GM21381 (cell line): ENCODE results near the gene IL3.
"Not testable (repeated sequence)": the region's sequence is repeated elsewhere in the genome, so short reads cannot be mapped to it uniquely, and the experiment has no call there.

Source experiments
- ATAC-seq: cut with Tn5 transposase; IDR thresholded peaks from one replicate; pipeline ENCODE4 v1.9.1; 2021; ENCODE audit warnings: mild to moderate bottlenecking, moderate library complexity; ENCODE audit not compliant: unreplicated experiment

Gene IL3

DNA sequence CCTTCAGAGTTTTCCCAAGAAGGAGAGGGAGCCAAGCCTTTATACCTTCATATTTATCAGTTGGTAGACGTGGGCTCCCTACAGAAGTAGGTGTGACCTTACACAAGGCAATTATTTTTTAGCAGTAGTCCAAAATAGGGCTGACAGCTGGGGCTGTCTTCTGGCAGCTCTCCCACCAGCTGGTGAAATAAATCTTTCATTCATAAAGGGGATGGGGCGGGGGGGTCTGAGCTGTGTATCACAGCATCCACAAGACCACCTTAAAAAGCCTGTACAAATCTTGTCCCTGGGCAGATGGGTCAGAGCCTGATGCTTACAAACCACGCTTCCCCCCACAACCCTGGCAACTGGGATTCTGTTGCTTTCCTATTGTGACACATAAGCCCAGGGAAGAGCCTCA lies 32.8 kb downstream of the IL3 start:
- ATAC-seq = no peak

DNA sequence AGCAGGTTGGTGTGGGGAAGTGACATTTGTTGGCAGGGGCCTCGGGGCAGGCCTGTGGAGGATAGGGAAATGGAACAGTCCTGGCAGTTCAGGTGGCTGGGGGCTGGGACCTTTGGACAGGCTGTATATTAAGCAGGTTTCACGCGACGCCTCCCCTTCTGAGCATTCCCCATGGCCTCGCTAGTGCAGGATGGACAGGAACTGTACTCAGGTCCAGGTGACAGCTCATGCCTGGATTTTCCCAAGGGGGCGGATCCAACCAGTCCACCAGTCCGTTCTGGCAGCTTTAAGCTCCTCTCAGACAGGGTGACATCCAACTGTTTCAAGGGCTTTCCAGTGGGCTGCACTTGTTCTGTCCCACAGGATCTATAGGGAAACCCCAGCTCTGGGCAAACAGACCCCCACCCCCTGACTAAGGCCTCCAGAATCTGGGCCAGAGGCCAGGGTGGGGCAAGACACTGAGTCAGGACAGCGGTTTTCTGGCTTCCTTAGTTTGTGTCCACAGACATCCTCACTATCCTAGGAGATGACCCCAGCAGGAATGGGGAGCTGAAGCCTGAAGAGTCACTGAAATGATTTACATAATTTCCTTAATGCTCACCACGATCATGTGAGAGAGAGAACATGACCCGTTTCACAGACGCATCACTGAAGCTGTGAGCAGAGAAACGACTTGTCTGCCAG lies 34.1 kb downstream of the IL3 start:
- no peak for ATAC-seq

- no peak for ATAC-seq
Measured at GRCh38 chr5:132095077-132095410, 34.6 kb downstream of the IL3 start.

GRCh38 chr5:132095424-132095972 lies 35.0 kb downstream of the IL3 start:
- ATAC-seq = no peak

DNA sequence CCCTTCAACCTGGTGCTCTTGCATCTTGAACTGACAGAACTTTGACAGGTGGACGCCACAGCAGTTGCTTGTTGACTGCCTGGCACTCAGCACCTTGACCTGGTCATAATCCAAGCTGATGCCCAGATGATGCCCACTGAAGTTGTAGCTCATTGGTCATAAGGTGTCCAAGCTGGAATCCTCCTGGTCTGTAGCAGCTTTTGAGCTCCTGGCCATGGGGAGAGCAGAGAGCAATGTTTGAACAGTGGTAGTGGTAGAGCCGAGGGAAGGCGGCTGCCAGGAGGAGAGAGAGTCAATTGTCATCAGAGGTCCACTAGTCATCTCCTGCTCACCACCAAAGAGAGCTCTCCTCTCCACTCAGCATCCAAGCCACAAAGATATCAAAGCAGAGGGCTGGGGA lies 36.4 kb downstream of the IL3 start:
- ATAC-seq = no peak

GRCh38 chr5:132098151-132098594 lies 37.7 kb downstream of the IL3 start:
- ATAC-seq = no peak

- ATAC-seq = no peak
Measured at GRCh38 chr5:132098621-132099020, 38.2 kb downstream of the IL3 start.

- ATAC-seq = peak; percentile 46
Measured at GRCh38 chr5:132099076-132099748, 38.8 kb downstream of the IL3 start.

GRCh38 chr5:132099905-132100304 lies 39.5 kb downstream of the IL3 start:
- ATAC-seq = no peak

- peak; percentile 32 for ATAC-seq
Measured at GRCh38 chr5:132100672-132101261, 40.3 kb downstream of the IL3 start.

DNA sequence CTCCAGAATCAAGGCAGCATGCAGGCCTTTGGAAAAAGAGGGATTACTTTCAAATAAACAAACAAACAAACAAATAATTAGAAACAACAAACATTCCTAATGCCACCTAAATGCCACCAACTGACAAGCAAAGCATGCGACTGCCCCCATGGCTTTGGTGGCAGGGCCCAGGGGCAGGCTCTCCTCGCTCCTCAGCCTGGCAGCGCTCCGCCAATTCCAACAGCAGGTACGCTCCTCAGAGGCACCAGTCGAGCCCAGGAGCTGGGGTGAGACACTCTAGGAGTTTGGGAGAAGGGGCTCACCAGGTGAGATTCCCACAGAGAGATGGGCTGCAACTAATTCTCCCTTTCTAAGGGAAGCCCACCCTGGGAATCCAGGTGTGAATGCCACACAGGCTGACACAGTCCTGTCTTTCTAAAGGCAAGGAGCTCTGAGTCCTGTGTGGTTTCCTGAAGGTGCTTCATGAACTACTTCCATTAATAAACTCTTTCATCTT lies 41.0 kb downstream of the IL3 start:
- ATAC-seq = no peak

- no peak for ATAC-seq
Measured at GRCh38 chr5:132102101-132102701, 41.7 kb downstream of the IL3 start.

DNA sequence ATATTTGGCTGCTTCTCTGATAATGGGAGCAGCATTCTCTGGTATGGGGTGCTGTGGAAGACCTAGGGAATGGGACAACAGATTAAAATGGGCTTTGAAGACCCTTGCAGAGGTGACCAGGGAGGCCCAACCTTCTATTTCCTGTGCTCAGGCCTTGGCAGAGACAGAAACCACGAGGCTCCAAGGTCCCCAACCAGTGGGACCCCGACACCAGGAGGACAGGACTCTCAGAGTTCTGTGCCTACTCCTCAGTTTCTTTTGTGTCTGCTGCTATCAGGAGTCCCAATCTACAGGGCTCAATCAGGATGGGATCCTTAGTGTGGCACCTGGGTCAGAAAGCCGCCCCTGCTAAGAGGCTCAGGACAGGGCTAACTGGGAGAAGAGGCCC lies 42.5 kb downstream of the IL3 start:
- no peak for ATAC-seq

DNA sequence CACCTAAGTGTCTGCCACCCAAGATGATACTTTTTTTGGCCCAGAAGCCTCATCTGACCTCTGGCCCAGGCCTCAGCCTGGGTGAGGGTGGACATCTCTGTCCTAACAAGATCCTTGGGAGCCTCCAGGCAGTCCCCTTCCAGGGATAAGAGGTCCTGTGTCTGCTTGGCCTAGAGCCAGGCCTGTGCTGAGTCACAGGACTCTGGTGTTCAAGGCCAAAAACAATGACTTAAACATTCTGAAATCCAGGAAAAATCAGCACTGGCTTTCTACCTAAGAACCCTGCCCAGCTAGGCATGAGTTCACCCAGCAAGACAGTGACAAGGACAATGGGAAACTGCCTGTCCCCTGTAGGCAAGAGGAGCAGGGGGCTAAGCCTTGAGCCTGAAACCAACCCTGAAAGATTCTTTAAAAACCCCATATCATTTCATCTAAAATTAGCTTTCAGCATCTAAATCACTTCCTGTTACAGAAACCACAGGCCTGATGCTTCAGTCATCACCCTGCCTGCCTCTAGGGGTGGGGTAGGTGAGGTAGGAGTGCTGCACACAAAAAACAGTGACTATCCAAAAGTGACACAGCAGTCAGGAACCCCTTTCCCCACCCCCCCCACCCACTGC lies 43.0 kb downstream of the IL3 start:
- peak; percentile 63 for ATAC-seq

DNA sequence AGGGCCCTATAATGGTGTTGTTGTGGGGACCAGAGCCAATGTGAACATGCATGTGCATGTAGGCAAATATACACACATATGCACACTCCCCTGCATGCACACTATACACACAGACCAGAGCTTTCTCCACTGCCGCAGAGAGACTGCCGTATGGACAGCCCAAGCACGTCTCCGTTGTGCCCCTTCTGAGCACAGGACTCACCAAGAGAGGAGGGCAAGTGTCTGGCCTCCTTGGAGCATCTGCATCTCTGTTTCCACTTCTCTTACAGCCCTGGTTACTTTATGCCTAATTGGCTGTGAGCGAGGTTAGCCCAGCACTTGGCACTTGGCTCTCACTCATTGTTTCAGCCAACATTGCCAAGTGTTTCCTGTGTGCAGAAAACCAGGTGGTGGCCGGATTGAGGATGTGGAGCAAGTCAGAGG lies 43.5 kb downstream of the IL3 start:
- peak; percentile 17 for ATAC-seq

DNA sequence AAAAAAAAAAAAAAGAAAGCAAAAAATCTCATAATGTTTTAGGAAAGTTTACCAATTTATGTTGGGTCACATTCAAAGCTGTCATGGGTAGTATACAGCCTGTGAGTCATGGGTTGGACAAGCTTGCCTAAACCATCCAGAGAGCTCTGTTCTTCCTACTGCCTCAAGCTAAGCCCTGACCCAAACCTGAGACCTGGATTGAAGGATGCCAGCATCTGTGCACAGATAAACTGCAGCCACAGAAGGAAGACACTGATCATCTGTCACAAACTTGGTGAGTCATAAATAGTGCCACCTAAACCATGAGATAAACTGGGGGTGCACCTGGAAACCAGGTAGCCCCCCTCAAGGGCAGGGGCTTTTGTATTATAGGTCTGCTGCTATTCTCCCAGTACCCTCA lies 44.1 kb downstream of the IL3 start:
- no peak for ATAC-seq

GRCh38 chr5:132105688-132106087 lies 45.2 kb downstream of the IL3 start:
- no peak for ATAC-seq

DNA sequence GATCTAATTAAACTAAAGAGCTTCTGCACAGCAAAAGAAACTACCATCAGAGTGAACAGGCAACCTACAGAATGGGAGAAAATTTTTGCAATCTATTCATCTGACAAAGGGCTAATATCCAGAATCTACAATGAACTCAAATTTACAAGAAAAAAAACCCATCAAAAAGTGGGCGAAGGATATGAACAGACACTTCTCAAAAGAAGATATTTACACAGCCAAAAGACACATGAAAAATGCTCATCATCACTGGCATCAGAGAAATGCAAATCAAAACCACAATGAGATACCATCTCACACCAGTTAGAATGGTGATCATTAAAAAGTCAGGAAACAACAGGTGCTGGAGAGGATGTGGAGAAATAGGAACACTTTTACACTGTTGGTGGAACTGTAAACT lies 48.0 kb downstream of the IL3 start:
- ATAC-seq = not testable (repeated sequence)

GRCh38 chr5:132108957-132109356 lies 48.5 kb downstream of the IL3 start:
- not testable (repeated sequence) for ATAC-seq

GRCh38 chr5:132109494-132110053 lies 49.1 kb downstream of the IL3 start:
- ATAC-seq = no peak

DNA sequence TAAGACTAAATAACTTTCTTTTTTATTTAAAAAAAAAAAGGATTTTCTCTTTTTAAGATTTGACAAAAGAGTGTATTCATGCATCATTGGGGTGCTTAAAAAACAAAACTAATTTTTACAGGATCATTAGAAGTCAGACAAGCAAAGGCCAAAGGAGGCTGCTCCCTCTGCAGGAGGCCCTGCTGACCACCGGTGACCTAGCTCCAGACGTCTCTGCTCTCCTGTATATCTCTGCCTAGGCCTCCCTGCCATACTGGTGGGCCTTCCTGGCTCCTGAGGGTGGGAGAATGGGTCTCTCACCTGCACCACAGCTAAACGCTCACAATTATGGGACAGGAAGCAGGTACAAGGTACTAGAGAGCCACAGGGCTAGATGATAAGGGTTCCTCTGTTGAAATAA lies 49.7 kb downstream of the IL3 start:
- ATAC-seq = no peak
